OCI-LY3 (cell line): ENCODE measurements around the gene KLHL12.
A peak's percentile ranks its signal among the peaks of the same experiment; 100 is the strongest.

Source experiments
- H2AFZ ChIP-seq: fragments of 200-600, 300-600 bp; shearing (Covaris generic); 2 replicates; pipeline ENCODE4 v1.6.0; 2014; ENCODE audit warnings: antibody characterized with exemption, low read depth, low read length
- H3K27ac ChIP-seq: fragments of 200-600, 300-600 bp; sonication (generic); 2 replicates; pipeline ENCODE4 v1.5.1; 2014; ENCODE audit warnings: mild to moderate bottlenecking, low read length, moderate library complexity, mixed read lengths
- H3K27me3 ChIP-seq: fragments of 200-600, 300-600 bp; sonication (generic); 2 replicates; pipeline ENCODE4 v1.6.1; 2014; ENCODE audit warnings: low read depth, low read length, mixed read lengths
- H3K36me3 ChIP-seq: fragments of 200-600, 300-600 bp; sonication (generic); replicated peaks from 2 replicates; pipeline ENCODE3; 2014; ENCODE audit warnings: low read depth, low read length, mixed read lengths
- H3K4me1 ChIP-seq: fragments of 300-600, 200-600 bp; sonication (generic); 2 replicates; pipeline ENCODE4 v1.6.1; 2014; ENCODE audit warnings: low read length, mixed read lengths
- H3K4me2 ChIP-seq: fragments of 200-600, 300-600 bp; sonication (generic); 2 replicates; pipeline ENCODE4 v1.6.1; 2014; ENCODE audit warnings: low read length, mixed read lengths
- H3K4me3 ChIP-seq: fragments of 300-600, 200-600 bp; sonication (generic); 2 replicates; pipeline ENCODE4 v1.5.1; 2014; ENCODE audit warnings: antibody characterized with exemption, mild to moderate bottlenecking, low read length, moderate library complexity
- H3K79me2 ChIP-seq: fragments of 300-600, 200-600 bp; shearing (Covaris generic); 2 replicates; pipeline ENCODE4 v1.6.1; 2014; ENCODE audit warnings: mild to moderate bottlenecking, low read length, mixed read lengths
- H3K9ac ChIP-seq: fragments of 300-600, 200-600 bp; shearing (Covaris generic); 2 replicates; pipeline ENCODE4 v1.6.0; 2014; ENCODE audit warnings: mild to moderate bottlenecking, low read length, moderate library complexity
- H3K9me3 ChIP-seq: fragments of 200-600, 300-600 bp; shearing (Covaris generic); 2 replicates; pipeline ENCODE4 v1.6.1; 2014; ENCODE audit warnings: low read length, mixed read lengths; ENCODE audit not compliant: insufficient read depth
- H4K20me1 ChIP-seq: fragments of 200-600, 300-600 bp; sonication (generic); 2 replicates; pipeline ENCODE4 v1.6.1; 2016; ENCODE audit warnings: low read length, mixed read lengths; ENCODE audit not compliant: insufficient read depth
- EZH2phosphoT487 ChIP-seq: fragments of 200-600 bp; shearing (Covaris generic); IDR thresholded peaks from 2 replicates; pipeline ENCODE4 v1.6.1; 2018; ENCODE audit warnings: antibody characterized with exemption, mixed run types, low read depth
- TF ChIP-seq, protein P1 (sequence below): fragments of 200-600, 300-600 bp; sonication (generic); IDR thresholded peaks from 2 replicates; pipeline ENCODE4 v1.5.1; 2014; ENCODE audit warnings: antibody characterized with exemption, low read length, low read depth

The KLHL12 gene

DNA sequence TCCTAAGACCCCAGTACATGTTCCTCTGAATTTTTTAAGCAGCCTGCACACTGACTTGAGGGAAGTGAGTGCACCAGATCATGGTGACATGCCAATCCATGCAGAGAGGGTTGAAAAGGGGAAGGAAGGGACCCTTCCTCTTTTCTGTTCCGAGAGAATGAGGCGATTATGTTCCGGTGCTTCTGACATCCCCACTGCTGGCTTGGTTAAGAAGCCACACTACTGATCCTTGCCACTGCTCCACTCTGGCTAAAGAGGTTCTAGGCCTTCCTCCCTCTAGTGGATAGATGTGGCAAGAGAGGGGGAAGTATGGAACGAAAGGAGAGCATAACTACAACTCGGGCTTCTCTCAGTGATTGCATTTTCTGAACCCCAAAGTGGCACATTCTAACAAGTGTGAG is 41.9 kb upstream of the KLHL12 start:
- H3K27ac ChIP-seq: peak overlapping the region; percentile 14; the same call in 1 of the 2 replicates
- no peaks in the 10 kb centered on the region for H4K20me1 ChIP-seq
- no peak for TF ChIP-seq EZH2phosphoT487
- TF ChIP-seq, protein P1, sequence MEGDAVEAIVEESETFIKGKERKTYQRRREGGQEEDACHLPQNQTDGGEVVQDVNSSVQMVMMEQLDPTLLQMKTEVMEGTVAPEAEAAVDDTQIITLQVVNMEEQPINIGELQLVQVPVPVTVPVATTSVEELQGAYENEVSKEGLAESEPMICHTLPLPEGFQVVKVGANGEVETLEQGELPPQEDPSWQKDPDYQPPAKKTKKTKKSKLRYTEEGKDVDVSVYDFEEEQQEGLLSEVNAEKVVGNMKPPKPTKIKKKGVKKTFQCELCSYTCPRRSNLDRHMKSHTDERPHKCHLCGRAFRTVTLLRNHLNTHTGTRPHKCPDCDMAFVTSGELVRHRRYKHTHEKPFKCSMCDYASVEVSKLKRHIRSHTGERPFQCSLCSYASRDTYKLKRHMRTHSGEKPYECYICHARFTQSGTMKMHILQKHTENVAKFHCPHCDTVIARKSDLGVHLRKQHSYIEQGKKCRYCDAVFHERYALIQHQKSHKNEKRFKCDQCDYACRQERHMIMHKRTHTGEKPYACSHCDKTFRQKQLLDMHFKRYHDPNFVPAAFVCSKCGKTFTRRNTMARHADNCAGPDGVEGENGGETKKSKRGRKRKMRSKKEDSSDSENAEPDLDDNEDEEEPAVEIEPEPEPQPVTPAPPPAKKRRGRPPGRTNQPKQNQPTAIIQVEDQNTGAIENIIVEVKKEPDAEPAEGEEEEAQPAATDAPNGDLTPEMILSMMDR: peak; percentile 73
- peak overlapping the region; percentile 100 for H3K4me3 ChIP-seq
- peaks cover 25% of the 10 kb centered on the region for H3K4me1 ChIP-seq
- H3K9ac ChIP-seq: peak overlapping the region; percentile 17; the same call in 1 of the 2 replicates
- H3K4me2 ChIP-seq: peak overlapping the region; percentile 96
- H3K27me3 ChIP-seq: 0 out of 2 replicates have a peak, but pooled peaks cover 1% of the 10 kb centered on the region
- peak overlapping the region; percentile 96 for H2AFZ ChIP-seq
- H3K9me3 ChIP-seq: no peaks in the 10 kb centered on the region
- no peaks in the 10 kb centered on the region for H3K36me3 ChIP-seq
- no peaks in the 10 kb centered on the region for H3K79me2 ChIP-seq

DNA sequence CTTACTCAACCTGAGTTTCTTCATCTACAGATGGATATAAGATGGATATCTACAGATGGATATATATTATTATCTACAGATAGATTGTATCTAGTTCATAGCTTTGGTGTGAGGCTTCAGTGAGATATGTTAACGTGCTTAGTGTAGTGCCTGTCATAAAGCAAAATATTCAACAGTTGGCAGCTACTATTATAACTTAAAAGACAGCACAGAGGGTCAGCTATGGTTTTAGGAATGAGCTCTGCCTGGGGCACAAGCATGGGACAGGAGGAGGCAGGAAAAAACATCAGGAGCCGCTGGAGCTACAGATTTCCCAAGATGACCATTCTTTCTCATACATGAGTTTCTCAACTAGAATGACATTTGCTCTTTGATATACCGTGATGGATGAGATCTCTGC is 41.3 kb upstream of the KLHL12 start:
- H3K4me3 ChIP-seq: peak overlapping the region; percentile 100
- peak overlapping the region; percentile 96 for H2AFZ ChIP-seq
- peak overlapping the region; percentile 96 for H3K4me2 ChIP-seq
- TF ChIP-seq, protein P1: no peak
- no peak for TF ChIP-seq EZH2phosphoT487
- H3K9me3 ChIP-seq: no peaks in the 10 kb centered on the region
- H4K20me1 ChIP-seq: no peaks in the 10 kb centered on the region
- H3K27me3 ChIP-seq: no peaks in the 10 kb centered on the region
- peak overlapping the region; percentile 14; the same call in 1 of the 2 replicates for H3K27ac ChIP-seq
- no peaks in the 10 kb centered on the region for H3K79me2 ChIP-seq
- no peaks in the 10 kb centered on the region for H3K36me3 ChIP-seq
- peak overlapping the region; percentile 69; the same call in 1 of the 2 replicates for H3K9ac ChIP-seq
- peaks cover 25% of the 10 kb centered on the region for H3K4me1 ChIP-seq

DNA sequence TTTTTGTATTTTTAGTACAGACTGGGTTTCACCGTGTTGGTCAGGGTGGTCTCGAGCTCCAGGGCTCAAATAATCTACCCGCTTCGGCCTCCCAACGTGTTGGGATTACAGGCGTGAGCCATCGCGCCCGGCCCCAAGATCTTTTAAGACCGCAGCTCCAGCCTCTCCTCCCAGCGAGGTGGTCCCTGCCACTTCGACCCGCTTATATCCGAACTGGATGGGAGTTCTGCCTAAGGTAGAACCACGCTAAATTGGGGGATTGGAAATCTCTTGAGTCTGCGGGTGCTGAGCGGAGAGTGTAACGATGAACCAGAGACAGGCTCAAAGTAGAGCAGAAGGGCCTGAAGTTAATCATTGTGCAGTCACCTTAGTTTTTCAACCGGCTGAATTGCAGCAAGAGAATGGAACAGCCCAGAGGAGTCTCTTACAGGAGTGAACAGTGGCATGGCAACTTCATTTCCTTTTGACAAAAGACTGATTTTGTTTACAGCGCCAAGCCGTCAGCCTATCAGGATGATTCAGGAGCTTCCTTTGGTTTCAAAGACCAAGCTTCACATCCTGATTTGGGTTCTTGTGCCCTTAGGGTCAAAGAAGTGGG is 40.7 kb upstream of the KLHL12 start:
- peak overlapping the region; percentile 69 for H3K9ac ChIP-seq
- H3K27ac ChIP-seq: no peak overlapping the region; the same call in 1 of the 2 replicates

More for the DNA sequence above, 40.7 kb upstream of the KLHL12 start:
- Histone ChIP-seq H3K79me2 (no peaks in the 10 kb centered on the region), H3K27me3 (no peaks in the 10 kb centered on the region), H4K20me1 (no peaks in the 10 kb centered on the region), H3K36me3 (no peaks in the 10 kb centered on the region), H3K9me3 (no peaks in the 10 kb centered on the region), H3K4me3 (peak overlapping the region; percentile 100), H2AFZ (peak overlapping the region; percentile 96), H3K4me1 (peaks cover 25% of the 10 kb centered on the region), H3K4me2 (peak overlapping the region; percentile 96)
- TF ChIP-seq EZH2phosphoT487: no peak
- TF ChIP-seq, protein P1: no peak
